HepG2 (cell line): ENCODE data around the gene RANBP3. TPM values are rescaled to one million over a fixed set of nuclear protein-coding genes. Genes with fewer than 3 reads are reported as not detected.
A peak's percentile ranks its signal among the peaks of the same experiment; 100 is the strongest.

Experiments used
- ATF4 ChIP-seq, 2 experiments: fragments of 450-650 bp in 1 of 2; sonication (generic) in 1 of 2; formaldehyde crosslinking; IDR thresholded peaks; 2 replicates each; pipeline versions ENCODE4 v1.5.0 to v1.8.0; 2020 to 2022; ENCODE audit warnings: mild to moderate bottlenecking in 1 of 2, missing genetic modification reagents in 1 of 2
- BRF2 ChIP-seq: sonication (generic); formaldehyde crosslinking; IDR thresholded peaks from 2 replicates; pipeline ENCODE4 v1.8.1; 2022; ENCODE audit warnings: mild to moderate bottlenecking, missing genetic modification reagents
- ETS1 ChIP-seq: sonication (generic); formaldehyde crosslinking; IDR thresholded peaks from 2 replicates; pipeline ENCODE4 v1.4.0; 2020; ENCODE audit warnings: missing genetic modification reagents
- FOXO1 ChIP-seq: sonication (generic); formaldehyde crosslinking; IDR thresholded peaks from 2 replicates; pipeline ENCODE4 v1.4.0; 2020; ENCODE audit warnings: missing genetic modification reagents
- GATAD2A ChIP-seq: IDR thresholded peaks from 2 replicates; pipeline ENCODE4 v1.6.1; 2016
- MIER2 ChIP-seq: IDR thresholded peaks from 2 replicates; pipeline ENCODE4 v1.6.1; 2016; ENCODE audit warnings: missing biosample characterization, missing genetic modification reagents
- NFYB ChIP-seq: sonication (generic); formaldehyde crosslinking; IDR thresholded peaks from 2 replicates; pipeline ENCODE4 v1.4.0; 2020; ENCODE audit warnings: missing genetic modification reagents
- NR2F1 ChIP-seq, 2 experiments: fragments of 450-650 bp in 1 of 2; formaldehyde crosslinking in 1 of 2; IDR thresholded peaks; 2 replicates each; pipeline versions ENCODE4 v1.5.0 to v1.6.1; 2016 to 2020; ENCODE audit warnings: mild to moderate bottlenecking in 1 of 2, missing compliant biosample characterization in 1 of 2, missing genetic modification reagents in 1 of 2, moderate library complexity in 1 of 2
- POGK ChIP-seq: sonication (generic); formaldehyde crosslinking; conservative IDR thresholded peaks from 2 replicates; pipeline ENCODE4 v1.8.0; 2022; ENCODE audit warnings: mild to moderate bottlenecking, moderate library complexity, missing genetic modification reagents
- PRDM10 ChIP-seq: sonication (generic); formaldehyde crosslinking; IDR thresholded peaks from 2 replicates; pipeline ENCODE4 v1.4.0; 2020; ENCODE audit warnings: low read depth, missing genetic modification reagents
- RXRA ChIP-seq: sonication (generic); formaldehyde crosslinking; IDR thresholded peaks from 2 replicates; pipeline ENCODE4 v1.5.1; 2020; ENCODE audit warnings: missing genetic modification reagents
- SMC3 ChIP-seq: IDR thresholded peaks from 2 replicates; pipeline ENCODE4 v1.6.1; 2011; ENCODE audit warnings: low read length, improper control_type of control experiment
- SOX13 ChIP-seq, 3 experiments: fragments of 450-650 bp in 1 of 3; sonication (generic) in 1 of 3; formaldehyde crosslinking in 1 of 3; IDR thresholded peaks in 2 of 3; conservative IDR thresholded peaks in 1 of 3; 2 replicates each; pipeline versions ENCODE4 v1.5.0 to v1.6.1; 2016 to 2020; ENCODE audit warnings: antibody characterized with exemption in 1 of 3, mild to moderate bottlenecking in 1 of 3, missing compliant biosample characterization in 1 of 3, missing genetic modification reagents in 1 of 3, moderate library complexity in 1 of 3
- YEATS2 ChIP-seq: sonication (generic); formaldehyde crosslinking; IDR thresholded peaks from 2 replicates; pipeline ENCODE4 v1.4.0; 2020; ENCODE audit warnings: missing genetic modification reagents, borderline replicate concordance
- ZNF282 ChIP-seq: fragments of 450-650 bp; IDR thresholded peaks from 2 replicates; pipeline ENCODE4 v1.6.1; 2018; ENCODE audit not compliant: partially characterized antibody
- ZNF292 ChIP-seq: sonication (generic); formaldehyde crosslinking; IDR thresholded peaks from 2 replicates; pipeline ENCODE4 v1.8.1; 2022; ENCODE audit warnings: mild to moderate bottlenecking, low read depth, missing genetic modification reagents, borderline replicate concordance
- ZNF747 ChIP-seq: sonication (generic); formaldehyde crosslinking; IDR thresholded peaks from 2 replicates; pipeline ENCODE4 v1.8.1; 2023; ENCODE audit warnings: missing genetic modification reagents, mild to moderate bottlenecking, borderline replicate concordance
- polyA plus RNA-seq, 8 experiments: library from polyadenylated mRNA; depleted of rRNA in 3 of 8; stranded (reverse) in 7 of 8; unstranded in 1 of 8; fragments of >200 nt; fragmentation: Illumina TruSeq in 4 of 8; extraction: Trizol in 4 of 8; gene quantifications; 2 replicates each; pipeline versions ENCODE4 v1.2.1 to v1.2.3, GENCODE V29; 2011 to 2016; ENCODE audit warnings: low read depth in 4 of 8, missing spikeins in 1 of 8, mixed read lengths in 1 of 8; ENCODE audit not compliant: insufficient read depth in 1 of 8
- total RNA-seq, 5 experiments: library from RNA; depleted of rRNA; stranded (reverse); fragments of >200 nt; fragmentation: Illumina TruSeq; extraction: Trizol; gene quantifications; 2 replicates each; pipeline ENCODE4 v1.2.3, GENCODE V29; 2016; ENCODE audit warnings: low read depth in 1 of 5

RANBP3 gene
- total and polyA plus RNA-seq, 2 of the 13 experiments (the other 11 are each of a cell fraction or from before 2014, with no cell fraction given) = 39.5 to 149 TPM

- TF ChIP-seq POGK (CRISPR knock-in tag) (peak; percentile 72; the same call in 1 of the 2 replicates), ZNF747 (CRISPR knock-in tag) (peak; percentile 74; the same call in 1 of the 2 replicates), SOX13 (IDR thresholded peaks at IDR 0.05) (peak; percentile 89), SOX13 (CRISPR knock-in tag; conservative IDR thresholded peaks at IDR 0.05 in 1 of 2, IDR thresholded peaks at IDR 0.05 in 1 of 2) (peak in 1 of 2 experiments; percentile 94; a peak in 2 of 4 replicates), ZNF282 (no peak), RXRA (peak; percentile 98), PRDM10 (CRISPR knock-in tag) (peak; percentile 83; the same call in 1 of the 2 replicates), MIER2 (CRISPR knock-in tag) (no peak), BRF2 (CRISPR knock-in tag) (0 out of 2 replicates have a peak, but pooled peaks have one; percentile 53), YEATS2 (CRISPR knock-in tag) (peak; percentile 70; the same call in 1 of the 2 replicates), FOXO1 (CRISPR knock-in tag) (peak; percentile 94), GATAD2A (CRISPR knock-in tag) (peak; percentile 98), SMC3 (peak; percentile 32; the same call in 1 of the 2 replicates), ZNF292 (CRISPR knock-in tag) (peak; percentile 81; the same call in 1 of the 2 replicates), ATF4 (CRISPR knock-in tag; IDR thresholded peaks at IDR 0.05) (peak; percentile 47 to 100; a peak in 3 of 4 replicates), ETS1 (no peak), NR2F1 (CRISPR knock-in tag; IDR thresholded peaks at IDR 0.05) (peak in 1 of 2 experiments; percentile 25; a peak in 1 of 4 replicates), NFYB (0 out of 2 replicates have a peak, but pooled peaks have one; percentile 19)
Observed at GRCh38 chr19:5870986-5871394, 107.0 kb downstream of the RANBP3 start (continued).
